Calu3 (cell line): ENCODE results near the gene KIF26B. TPM values are rescaled to one million over a fixed set of nuclear protein-coding genes. Genes with fewer than 3 reads are reported as not detected.
"Not testable (repeated sequence)": the region's sequence is repeated elsewhere in the genome, so short reads cannot be mapped to it uniquely, and the experiment has no call there.

Experiments
- BruUV-seq: library from RNA; stranded (reverse); fragments of 400-500 nt; replicated peaks from 2 replicates; lab custom pipeline; 2021; lab: Mats Ljungman, UMichigan
- CTCF ChIA-PET: fragments of 300-600 bp; sonication (Branson Sonifier 250); formaldehyde crosslinking; loops from one replicate; lab custom pipeline; 2022; ENCODE audit warnings: antibody characterized with exemption; lab: Charles Lee
- DNase-seq: peaks from one replicate; pipeline ENCODE4 v3.0.0; 2022
- H3K27ac Mint-ChIP-seq: one replicate; pipeline ENCODE4 v1.8.0; 2022; ENCODE audit warnings: mixed read lengths; ENCODE audit not compliant: unreplicated experiment
- H3K27me3 Mint-ChIP-seq: one replicate; pipeline ENCODE4 v1.8.0; 2022; ENCODE audit warnings: mixed read lengths; ENCODE audit not compliant: unreplicated experiment
- H3K36me3 Mint-ChIP-seq: one replicate; pipeline ENCODE4 v1.8.0; 2022; ENCODE audit warnings: mild to moderate bottlenecking, moderate library complexity, mixed read lengths; ENCODE audit not compliant: insufficient read depth, unreplicated experiment
- H3K4me1 Mint-ChIP-seq: one replicate; pipeline ENCODE4 v1.8.0; 2022; ENCODE audit warnings: mild to moderate bottlenecking, low read depth, mixed read lengths; ENCODE audit not compliant: unreplicated experiment
- H3K4me3 Mint-ChIP-seq: one replicate; pipeline ENCODE4 v1.8.0; 2022; ENCODE audit warnings: mild to moderate bottlenecking, low read depth, moderate library complexity, mixed read lengths; ENCODE audit not compliant: unreplicated experiment
- H3K9me3 Mint-ChIP-seq: one replicate; pipeline ENCODE4 v1.8.0; 2022; ENCODE audit warnings: low read depth, mixed read lengths; ENCODE audit not compliant: unreplicated experiment
- intact Hi-C: fragments of 100-400 bp; cut with micrococcal nuclease; formaldehyde crosslinking; loops from one replicate; pipeline ENCODE4 v1.10.0; 2022; ENCODE audit not compliant: unreplicated experiment
- total RNA-seq: library from RNA; stranded (reverse); gene quantifications from 2 replicates; pipeline ENCODE4 v1.2.3, GENCODE V29; 2022
- TF ChIP-seq, protein P1 (sequence below): fragments of 200-600 bp; IDR thresholded peaks from one replicate; pipeline ENCODE4 v1.8.0; 2022; ENCODE audit warnings: antibody characterized with exemption; ENCODE audit not compliant: unreplicated experiment

Gene KIF26B
- total RNA-seq, 1 experiment from 2014 or later, result 1.1 TPM

GRCh38 chr1:245693116-245693793 is 538.5 kb downstream of the KIF26B start:
- Mint-ChIP-seq H3K4me1 (no peaks in the 10 kb centered on the region), H3K36me3 (no peaks in the 10 kb centered on the region), H3K9me3 (peaks cover 4% of the 10 kb centered on the region), H3K27me3 (no peaks in the 10 kb centered on the region), H3K4me3 (no peak overlapping the region), H3K27ac (no peak overlapping the region)
- intact Hi-C loops, result no loop called here
- no TSS peak for BruUV-seq
- DNase-seq, result no peak
- TF ChIP-seq, protein P1, sequence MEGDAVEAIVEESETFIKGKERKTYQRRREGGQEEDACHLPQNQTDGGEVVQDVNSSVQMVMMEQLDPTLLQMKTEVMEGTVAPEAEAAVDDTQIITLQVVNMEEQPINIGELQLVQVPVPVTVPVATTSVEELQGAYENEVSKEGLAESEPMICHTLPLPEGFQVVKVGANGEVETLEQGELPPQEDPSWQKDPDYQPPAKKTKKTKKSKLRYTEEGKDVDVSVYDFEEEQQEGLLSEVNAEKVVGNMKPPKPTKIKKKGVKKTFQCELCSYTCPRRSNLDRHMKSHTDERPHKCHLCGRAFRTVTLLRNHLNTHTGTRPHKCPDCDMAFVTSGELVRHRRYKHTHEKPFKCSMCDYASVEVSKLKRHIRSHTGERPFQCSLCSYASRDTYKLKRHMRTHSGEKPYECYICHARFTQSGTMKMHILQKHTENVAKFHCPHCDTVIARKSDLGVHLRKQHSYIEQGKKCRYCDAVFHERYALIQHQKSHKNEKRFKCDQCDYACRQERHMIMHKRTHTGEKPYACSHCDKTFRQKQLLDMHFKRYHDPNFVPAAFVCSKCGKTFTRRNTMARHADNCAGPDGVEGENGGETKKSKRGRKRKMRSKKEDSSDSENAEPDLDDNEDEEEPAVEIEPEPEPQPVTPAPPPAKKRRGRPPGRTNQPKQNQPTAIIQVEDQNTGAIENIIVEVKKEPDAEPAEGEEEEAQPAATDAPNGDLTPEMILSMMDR, result no peak
- CTCF ChIA-PET, result no interaction called here

DNA sequence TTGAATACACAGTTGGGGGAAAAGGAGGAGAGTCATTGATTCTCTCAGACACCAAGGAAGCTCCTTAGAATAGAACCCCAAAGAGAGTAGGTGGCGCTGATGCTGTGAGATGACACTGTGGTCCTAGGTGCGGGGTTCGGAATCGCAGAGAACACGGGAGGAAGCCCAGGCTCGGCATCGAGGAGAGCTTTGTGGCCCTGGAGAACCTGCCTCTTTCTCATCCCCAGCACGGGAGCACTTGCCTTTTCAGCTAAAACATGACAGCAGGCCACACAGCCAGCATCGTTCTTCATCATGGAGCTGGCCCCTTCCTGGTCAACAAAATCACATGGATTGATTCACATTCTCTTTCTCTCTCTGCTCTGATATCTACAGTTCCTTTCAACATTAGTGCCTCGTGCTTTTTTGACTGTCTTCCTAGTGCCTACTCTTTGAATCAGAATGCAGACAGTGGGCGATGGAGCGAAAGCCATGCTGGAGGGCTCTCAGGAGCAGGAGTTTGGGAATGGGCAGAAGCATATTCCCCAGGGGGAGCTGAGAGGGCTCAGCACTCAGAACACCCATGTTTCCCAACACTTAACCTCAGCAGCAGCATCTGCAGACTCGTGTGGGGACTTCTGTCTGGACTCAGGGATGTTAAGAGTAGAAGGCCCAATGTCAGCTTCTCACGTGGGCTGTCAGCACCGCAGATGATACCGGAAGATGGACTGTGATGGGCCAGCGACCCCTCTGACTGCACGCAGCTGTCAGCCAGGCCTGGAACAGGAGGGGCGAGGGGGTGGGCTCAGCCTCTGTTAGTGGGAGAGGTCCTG is 539.4 kb downstream of the KIF26B start:
- peaks cover 4% of the 10 kb centered on the region for H3K9me3 Mint-ChIP-seq
- intact Hi-C loops, result no loop called here
- CTCF ChIA-PET, result no interaction called here
- no peak overlapping the region for H3K27ac Mint-ChIP-seq
- TF ChIP-seq, protein P1, result no peak
- no peaks in the 10 kb centered on the region for H3K4me1 Mint-ChIP-seq
- DNase-seq, result no peak
- H3K4me3 Mint-ChIP-seq, result no peak overlapping the region
- no peaks in the 10 kb centered on the region for H3K27me3 Mint-ChIP-seq
- no TSS peak for BruUV-seq
- H3K36me3 Mint-ChIP-seq, result no peaks in the 10 kb centered on the region

DNA sequence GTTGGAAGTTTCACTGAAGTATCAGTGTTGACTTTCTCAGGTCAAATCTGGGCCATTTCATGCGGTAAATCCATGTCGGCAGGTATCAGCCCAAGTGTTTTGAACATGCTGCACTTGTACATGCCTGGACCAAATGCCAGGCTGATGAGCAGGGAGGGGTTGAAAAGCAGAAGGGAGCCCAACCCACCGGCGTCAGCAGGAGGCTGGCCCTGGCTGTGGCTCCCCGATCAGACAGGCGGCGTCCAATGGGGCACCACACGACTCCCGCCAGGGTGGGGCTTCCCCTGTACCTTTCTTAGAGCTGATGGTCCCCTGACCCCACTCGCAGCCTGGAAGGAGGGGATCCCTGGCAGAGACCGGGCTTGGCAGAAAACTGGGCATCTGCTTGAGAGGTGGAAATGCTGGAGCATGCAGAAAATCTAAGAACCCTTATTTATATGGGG is 540.0 kb downstream of the KIF26B start:
- Mint-ChIP-seq H3K4me3 (no peak overlapping the region), H3K36me3 (no peaks in the 10 kb centered on the region), H3K27me3 (no peaks in the 10 kb centered on the region), H3K27ac (no peak overlapping the region), H3K9me3 (peaks cover 6% of the 10 kb centered on the region), H3K4me1 (no peaks in the 10 kb centered on the region)
- no TSS peak for BruUV-seq
- TF ChIP-seq, protein P1, result no peak
- intact Hi-C loops, result no loop called here
- no peak for DNase-seq
- CTCF ChIA-PET, result no interaction called here

- DNase-seq, result no peak
- intact Hi-C loops, result no loop called here
- CTCF ChIA-PET, result interaction anchor here (0.6 kb wide), 1 partner anchor 21 kb away, joined by 3 read pairs; no protein-coding TSS in a partner anchor
- BruUV-seq, result no TSS peak
- no peaks in the 10 kb centered on the region for H3K4me1 Mint-ChIP-seq
- no peak overlapping the region for H3K4me3 Mint-ChIP-seq
- H3K27ac Mint-ChIP-seq, result no peak overlapping the region
- H3K27me3 Mint-ChIP-seq, result no peaks in the 10 kb centered on the region
- peaks cover 7% of the 10 kb centered on the region for H3K9me3 Mint-ChIP-seq
- H3K36me3 Mint-ChIP-seq, result no peaks in the 10 kb centered on the region
- TF ChIP-seq, protein P1, result no peak
Measured at GRCh38 chr1:245695211-245695610, 540.4 kb downstream of the KIF26B start.

- H3K36me3 Mint-ChIP-seq, DNase-seq, H3K4me1 Mint-ChIP-seq, intact Hi-C loops, H3K27ac Mint-ChIP-seq, BruUV-seq, H3K9me3 Mint-ChIP-seq, H3K27me3 Mint-ChIP-seq, H3K4me3 Mint-ChIP-seq: not testable (repeated sequence)
- CTCF ChIA-PET, result interaction anchor here (0.6 kb wide), 1 partner anchor 22 kb away, joined by 3 read pairs; no protein-coding TSS in a partner anchor
Measured at GRCh38 chr1:245695701-245696100, 540.9 kb downstream of the KIF26B start.
